HEK293 (cell line): ENCODE results near the gene IPO13.

Source experiments
- CTCF ChIA-PET: fragments of 350-600 bp; formaldehyde crosslinking; extraction: SDS; loops from one replicate; lab custom pipeline; 2021; ENCODE audit warnings: antibody characterized with exemption; lab: Yijun Ruan, JAX
- POLR2A ChIA-PET: fragments of 300-600 bp; formaldehyde crosslinking; extraction: SDS; loops from one replicate; lab custom pipeline; 2020; ENCODE audit warnings: antibody characterized with exemption, inconsistent platforms; lab: Yijun Ruan, JAX
- H3K27ac ChIP-seq: fragments of 200-500 bp; sonication (Bioruptor generic); 2 replicates; pipeline ENCODE4 v1.5.1; 2014; ENCODE audit warnings: low read depth, low read length, control low read depth, inconsistent platforms; ENCODE audit errors: extremely low read depth
- H3K36me3 ChIP-seq, 2 experiments: fragments of 200-500 bp in 1 of 2; sonication (Bioruptor generic) in 1 of 2; 1 replicate in 1 of 2; 2 replicates in 1 of 2; pipeline ENCODE4 v1.5.1; 2014 to 2017; ENCODE audit warnings: inconsistent platforms in 2 of 2, low read length in 2 of 2; ENCODE audit not compliant: control insufficient read depth in 2 of 2, insufficient read depth in 1 of 2
- H3K4me1 ChIP-seq: fragments of 200-500 bp; sonication (Bioruptor generic); 2 replicates; pipeline ENCODE4 v1.5.1; 2014; ENCODE audit warnings: mild to moderate bottlenecking, low read length, inconsistent platforms; ENCODE audit not compliant: control insufficient read depth, insufficient read depth
- H3K4me3 ChIP-seq: 2 replicates; pipeline ENCODE4 v1.5.1; 2011; ENCODE audit warnings: low read depth, mild to moderate bottlenecking, control low read depth, low read length, moderate library complexity
- H3K9me3 ChIP-seq: fragments of 200-500 bp; sonication (Bioruptor generic); 2 replicates; pipeline ENCODE4 v1.5.1; 2014; ENCODE audit warnings: low read depth, low read length, inconsistent platforms; ENCODE audit not compliant: control insufficient read depth, insufficient read depth
- GLIS1 ChIP-seq: fragments of 450-650 bp; formaldehyde crosslinking; IDR thresholded peaks from 2 replicates; pipeline ENCODE4 v1.5.1; 2016; ENCODE audit warnings: missing biosample characterization, missing genetic modification characterization
- KLF10 ChIP-seq: fragments of 450-650 bp; IDR thresholded peaks from 2 replicates; pipeline ENCODE4 v1.5.1; 2018; ENCODE audit warnings: missing biosample characterization, mild to moderate bottlenecking, missing genetic modification characterization
- KLF8 ChIP-seq: fragments of 450-650 bp; formaldehyde crosslinking; IDR thresholded peaks from 2 replicates; pipeline ENCODE4 v1.5.1; 2016; ENCODE audit warnings: missing biosample characterization, missing genetic modification characterization
- SCRT1 ChIP-seq: fragments of 450-650 bp; formaldehyde crosslinking; IDR thresholded peaks from 2 replicates; pipeline ENCODE4 v1.5.1; 2016; ENCODE audit warnings: missing biosample characterization, missing genetic modification characterization, borderline replicate concordance
- SP2 ChIP-seq: fragments of 450-650 bp; formaldehyde crosslinking; IDR thresholded peaks from 2 replicates; pipeline ENCODE4 v1.5.1; 2016; ENCODE audit warnings: missing biosample characterization, missing genetic modification characterization
- TCF7L2 ChIP-seq: IDR thresholded peaks from 2 replicates; pipeline ENCODE4 v1.6.1; 2011; ENCODE audit warnings: low read depth, mild to moderate bottlenecking, inconsistent platforms, low read length, moderate library complexity, borderline replicate concordance
- YY1 ChIP-seq: fragments of 450-650 bp; formaldehyde crosslinking; IDR thresholded peaks from 2 replicates; pipeline ENCODE4 v1.5.1; 2018; ENCODE audit warnings: missing biosample characterization, missing genetic modification characterization
- ZBTB8A ChIP-seq: fragments of 450-650 bp; formaldehyde crosslinking; IDR thresholded peaks from 2 replicates; pipeline ENCODE4 v1.5.1; 2016; ENCODE audit warnings: missing biosample characterization, missing genetic modification characterization
- ZEB2 ChIP-seq: fragments of 450-650 bp; formaldehyde crosslinking; IDR thresholded peaks from 2 replicates; pipeline ENCODE4 v1.5.1; 2016; ENCODE audit warnings: missing biosample characterization, missing genetic modification characterization
- ZFP3 ChIP-seq: fragments of 450-650 bp; formaldehyde crosslinking; IDR thresholded peaks from 2 replicates; pipeline ENCODE4 v1.5.1; 2016; ENCODE audit warnings: low read depth, missing biosample characterization, missing genetic modification characterization
- ZIC2 ChIP-seq: fragments of 450-650 bp; formaldehyde crosslinking; IDR thresholded peaks from 2 replicates; pipeline ENCODE4 v1.5.1; 2016; ENCODE audit warnings: missing biosample characterization, missing genetic modification characterization
- ZNF112 ChIP-seq: fragments of 450-650 bp; formaldehyde crosslinking; IDR thresholded peaks from 2 replicates; pipeline ENCODE4 v1.5.0; 2017; ENCODE audit warnings: missing biosample characterization, missing genetic modification characterization
- ZNF133 ChIP-seq: fragments of 450-650 bp; formaldehyde crosslinking; IDR thresholded peaks from 2 replicates; pipeline ENCODE4 v1.5.1; 2016; ENCODE audit warnings: missing biosample characterization, missing genetic modification characterization
- ZNF157 ChIP-seq: fragments of 450-650 bp; formaldehyde crosslinking; IDR thresholded peaks from 2 replicates; pipeline ENCODE4 v1.5.1; 2016; ENCODE audit warnings: missing biosample characterization, missing genetic modification characterization
- ZNF2 ChIP-seq: fragments of 450-650 bp; formaldehyde crosslinking; IDR thresholded peaks from 2 replicates; pipeline ENCODE4 v1.5.1; 2016; ENCODE audit warnings: missing biosample characterization, missing genetic modification characterization
- ZNF214 ChIP-seq: fragments of 450-650 bp; formaldehyde crosslinking; IDR thresholded peaks from 2 replicates; pipeline ENCODE4 v1.5.1; 2017; ENCODE audit warnings: missing biosample characterization, mild to moderate bottlenecking, missing genetic modification characterization, borderline replicate concordance
- ZNF223 ChIP-seq: fragments of 450-650 bp; formaldehyde crosslinking; IDR thresholded peaks from 2 replicates; pipeline ENCODE4 v1.5.1; 2016; ENCODE audit warnings: missing biosample characterization, missing genetic modification characterization
- ZNF280D ChIP-seq: fragments of 450-650 bp; formaldehyde crosslinking; IDR thresholded peaks from 2 replicates; pipeline ENCODE4 v1.5.1; 2016; ENCODE audit warnings: missing biosample characterization, missing genetic modification characterization
- ZNF311 ChIP-seq: fragments of 450-650 bp; formaldehyde crosslinking; IDR thresholded peaks from 2 replicates; pipeline ENCODE4 v1.5.1; 2017; ENCODE audit warnings: missing biosample characterization, missing genetic modification characterization, borderline replicate concordance
- ZNF335 ChIP-seq: fragments of 450-650 bp; formaldehyde crosslinking; conservative IDR thresholded peaks from 2 replicates; pipeline ENCODE4 v1.5.1; 2016; ENCODE audit warnings: missing biosample characterization, missing genetic modification characterization
- ZNF544 ChIP-seq: fragments of 450-650 bp; formaldehyde crosslinking; IDR thresholded peaks from 2 replicates; pipeline ENCODE4 v1.5.0; 2017; ENCODE audit warnings: missing biosample characterization, missing genetic modification characterization
- ZNF660 ChIP-seq: fragments of 450-650 bp; IDR thresholded peaks from 2 replicates; pipeline ENCODE4 v1.5.1; 2018; ENCODE audit warnings: missing biosample characterization, mild to moderate bottlenecking, missing genetic modification characterization
- ZNF677 ChIP-seq: fragments of 450-650 bp; IDR thresholded peaks from 2 replicates; pipeline ENCODE4 v1.5.0; 2018; ENCODE audit warnings: missing biosample characterization, mild to moderate bottlenecking, missing genetic modification characterization, moderate library complexity
- ZNF76 ChIP-seq: fragments of 450-650 bp; formaldehyde crosslinking; IDR thresholded peaks from 2 replicates; pipeline ENCODE4; 2016; ENCODE audit warnings: low read depth, missing biosample characterization, missing genetic modification characterization, borderline replicate concordance
- ZNF776 ChIP-seq: fragments of 450-650 bp; formaldehyde crosslinking; IDR thresholded peaks from 2 replicates; pipeline ENCODE4 v1.5.0; 2017; ENCODE audit warnings: missing biosample characterization, missing genetic modification characterization, borderline replicate concordance
- ZNF791 ChIP-seq: fragments of 450-650 bp; formaldehyde crosslinking; IDR thresholded peaks from 2 replicates; pipeline ENCODE4 v1.5.1; 2016; ENCODE audit warnings: missing biosample characterization, missing genetic modification characterization
- TF ChIP-seq, protein P1 (sequence below): fragments of 450-650 bp; formaldehyde crosslinking; conservative IDR thresholded peaks from 2 replicates; pipeline ENCODE4 v1.5.1; 2016; ENCODE audit warnings: low read depth, missing biosample characterization, missing genetic modification characterization
- TF ChIP-seq, protein P2 (sequence below): fragments of 450-650 bp; formaldehyde crosslinking; IDR thresholded peaks from 2 replicates; pipeline ENCODE4 v1.5.1; 2016; ENCODE audit warnings: missing biosample characterization, missing genetic modification characterization

Gene IPO13

DNA sequence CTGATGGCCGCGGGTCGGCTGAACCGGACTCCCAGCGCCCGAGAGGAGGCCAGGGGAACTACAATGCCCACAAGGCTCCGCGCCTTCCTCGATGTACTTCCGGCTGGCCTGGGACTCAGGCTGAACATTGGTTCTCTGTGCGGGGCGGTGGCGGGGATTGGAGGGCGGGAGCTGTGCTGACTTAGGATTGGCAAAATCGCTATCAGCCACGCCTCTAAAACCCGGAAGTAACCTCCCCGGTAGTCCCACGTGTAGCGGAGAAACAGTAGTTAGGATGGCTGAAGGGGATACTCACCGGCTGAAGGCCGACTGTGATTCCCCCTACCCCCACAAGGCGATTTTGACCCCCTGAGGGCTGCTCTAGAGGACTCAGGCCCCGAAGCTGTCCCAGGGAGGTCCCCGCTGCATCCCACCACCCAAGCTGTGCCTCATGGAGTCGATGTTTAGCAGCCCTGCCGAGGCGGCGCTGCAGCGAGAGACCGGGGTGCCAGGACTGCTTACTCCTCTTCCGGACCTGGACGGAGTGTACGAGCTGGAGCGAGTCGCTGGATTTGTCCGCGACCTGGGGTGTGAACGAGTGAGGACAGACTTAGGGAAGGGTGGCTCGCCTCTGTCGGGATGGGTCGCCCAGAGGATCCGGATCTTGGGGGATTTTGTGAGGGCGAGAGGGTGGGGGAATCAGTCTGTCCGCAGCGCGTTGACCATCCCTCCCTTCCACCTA, 23.2 kb downstream of the IPO13 start, which contains the start of gene DPH2:
TSS of gene DPH2 (plus strand) at position 265 of the 721 bp plus-strand sequence. CDS start at position 431, 166 bp downstream.
- no peaks in the 10 kb centered on the region for H3K4me1 ChIP-seq
- peak within 1 kb of the TSS; percentile 89 for H3K4me3 ChIP-seq
- H3K27ac ChIP-seq: no peak within 1 kb of the TSS
- POLR2A ChIA-PET: interaction anchor here (0.6 to 1.0 kb wide), 6 partner anchors 8 to 101 kb away, joined by 3 to 4 read pairs (median 4); no protein-coding TSS in a partner anchor
- no peaks in the 10 kb centered on the region for H3K9me3 ChIP-seq
- H3K36me3 ChIP-seq: peaks cover 0 to 59% of the 10 kb centered on the region in 2 experiments; a peak in 1 of 3 replicates
- CTCF ChIA-PET: interaction anchor here (0.6 to 1.2 kb wide), 5 partner anchors 13 to 206 kb away, joined by 3 to 4 read pairs (median 3); no protein-coding TSS in a partner anchor
- TF ChIP-seq ZNF791 (no peak), ZNF2 (no peak), ZNF280D (tag by site-specific recombination) (no peak), ZNF311 (tag by site-specific recombination) (no peak), GLIS1 (tag by site-specific recombination) (peak; percentile 72), ZFP3 (tag by site-specific recombination) (no peak), ZBTB8A (tag by site-specific recombination) (no peak), KLF8 (peak; percentile 49; the same call in 1 of the 2 replicates), SP2 (tag by site-specific recombination) (peak; percentile 96), ZNF112 (no peak), ZNF335 (tag by site-specific recombination) (peak; percentile 53), SCRT1 (tag by site-specific recombination) (no peak), ZEB2 (tag by site-specific recombination) (0 out of 2 replicates have a peak, but pooled peaks have one; percentile 21), ZNF544 (tag by site-specific recombination) (no peak), ZNF157 (tag by site-specific recombination) (no peak), ZIC2 (tag by site-specific recombination) (peak; percentile 9; the same call in 1 of the 2 replicates), ZNF776 (tag by site-specific recombination) (no peak), ZNF223 (tag by site-specific recombination) (no peak), ZNF660 (tag by site-specific recombination) (peak; percentile 56; the same call in 1 of the 2 replicates), ZNF677 (tag by site-specific recombination) (no peak), ZNF76 (tag by site-specific recombination) (peak; percentile 94), ZNF133 (tag by site-specific recombination) (no peak), TCF7L2 (no peak), ZNF214 (no peak), YY1 (tag by site-specific recombination) (0 out of 2 replicates have a peak, but pooled peaks have one; percentile 9), KLF10 (tag by site-specific recombination) (no peak)
- TF ChIP-seq, protein P1, sequence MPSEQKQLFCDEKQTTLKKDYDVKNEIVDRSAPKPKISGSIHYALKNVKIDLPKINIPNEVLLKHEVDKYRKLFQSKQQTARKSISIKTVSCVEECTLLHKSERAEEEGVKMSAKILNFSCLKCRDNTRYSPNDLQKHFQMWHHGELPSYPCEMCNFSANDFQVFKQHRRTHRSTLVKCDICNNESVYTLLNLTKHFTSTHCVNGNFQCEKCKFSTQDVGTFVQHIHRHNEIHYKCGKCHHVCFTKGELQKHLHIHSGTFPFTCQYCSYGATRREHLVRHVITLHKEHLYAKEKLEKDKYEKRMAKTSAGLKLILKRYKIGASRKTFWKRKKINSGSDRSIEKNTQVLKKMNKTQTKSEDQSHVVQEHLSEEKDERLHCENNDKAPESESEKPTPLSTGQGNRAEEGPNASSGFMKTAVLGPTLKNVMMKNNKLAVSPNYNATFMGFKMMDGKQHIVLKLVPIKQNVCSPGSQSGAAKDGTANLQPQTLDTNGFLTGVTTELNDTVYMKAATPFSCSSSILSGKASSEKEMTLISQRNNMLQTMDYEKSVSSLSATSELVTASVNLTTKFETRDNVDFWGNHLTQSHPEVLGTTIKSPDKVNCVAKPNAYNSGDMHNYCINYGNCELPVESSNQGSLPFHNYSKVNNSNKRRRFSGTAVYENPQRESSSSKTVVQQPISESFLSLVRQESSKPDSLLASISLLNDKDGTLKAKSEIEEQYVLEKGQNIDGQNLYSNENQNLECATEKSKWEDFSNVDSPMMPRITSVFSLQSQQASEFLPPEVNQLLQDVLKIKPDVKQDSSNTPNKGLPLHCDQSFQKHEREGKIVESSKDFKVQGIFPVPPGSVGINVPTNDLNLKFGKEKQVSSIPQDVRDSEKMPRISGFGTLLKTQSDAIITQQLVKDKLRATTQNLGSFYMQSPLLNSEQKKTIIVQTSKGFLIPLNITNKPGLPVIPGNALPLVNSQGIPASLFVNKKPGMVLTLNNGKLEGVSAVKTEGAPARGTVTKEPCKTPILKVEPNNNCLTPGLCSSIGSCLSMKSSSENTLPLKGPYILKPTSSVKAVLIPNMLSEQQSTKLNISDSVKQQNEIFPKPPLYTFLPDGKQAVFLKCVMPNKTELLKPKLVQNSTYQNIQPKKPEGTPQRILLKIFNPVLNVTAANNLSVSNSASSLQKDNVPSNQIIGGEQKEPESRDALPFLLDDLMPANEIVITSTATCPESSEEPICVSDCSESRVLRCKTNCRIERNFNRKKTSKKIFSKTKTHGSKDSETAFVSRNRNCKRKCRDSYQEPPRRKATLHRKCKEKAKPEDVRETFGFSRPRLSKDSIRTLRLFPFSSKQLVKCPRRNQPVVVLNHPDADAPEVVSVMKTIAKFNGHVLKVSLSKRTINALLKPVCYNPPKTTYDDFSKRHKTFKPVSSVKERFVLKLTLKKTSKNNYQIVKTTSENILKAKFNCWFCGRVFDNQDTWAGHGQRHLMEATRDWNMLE (tag by site-specific recombination): peak; percentile 93
- TF ChIP-seq, protein P2, sequence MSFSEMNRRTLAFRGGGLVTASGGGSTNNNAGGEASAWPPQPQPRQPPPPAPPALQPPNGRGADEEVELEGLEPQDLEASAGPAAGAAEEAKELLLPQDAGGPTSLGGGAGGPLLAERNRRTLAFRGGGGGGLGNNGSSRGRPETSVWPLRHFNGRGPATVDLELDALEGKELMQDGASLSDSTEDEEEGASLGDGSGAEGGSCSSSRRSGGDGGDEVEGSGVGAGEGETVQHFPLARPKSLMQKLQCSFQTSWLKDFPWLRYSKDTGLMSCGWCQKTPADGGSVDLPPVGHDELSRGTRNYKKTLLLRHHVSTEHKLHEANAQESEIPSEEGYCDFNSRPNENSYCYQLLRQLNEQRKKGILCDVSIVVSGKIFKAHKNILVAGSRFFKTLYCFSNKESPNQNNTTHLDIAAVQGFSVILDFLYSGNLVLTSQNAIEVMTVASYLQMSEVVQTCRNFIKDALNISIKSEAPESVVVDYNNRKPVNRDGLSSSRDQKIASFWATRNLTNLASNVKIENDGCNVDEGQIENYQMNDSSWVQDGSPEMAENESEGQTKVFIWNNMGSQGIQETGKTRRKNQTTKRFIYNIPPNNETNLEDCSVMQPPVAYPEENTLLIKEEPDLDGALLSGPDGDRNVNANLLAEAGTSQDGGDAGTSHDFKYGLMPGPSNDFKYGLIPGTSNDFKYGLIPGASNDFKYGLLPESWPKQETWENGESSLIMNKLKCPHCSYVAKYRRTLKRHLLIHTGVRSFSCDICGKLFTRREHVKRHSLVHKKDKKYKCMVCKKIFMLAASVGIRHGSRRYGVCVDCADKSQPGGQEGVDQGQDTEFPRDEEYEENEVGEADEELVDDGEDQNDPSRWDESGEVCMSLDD (tag by site-specific recombination): 0 out of 2 replicates have a peak, but pooled peaks have one; percentile 17
